K562 (cell line): ENCODE measurements around the gene LARP7. TPM values are rescaled to one million over a fixed set of nuclear protein-coding genes. Genes with fewer than 3 reads are reported as not detected.

ENCODE experiments used
- BRCA1 ChIP-seq, 2 experiments: fragments of 450-650 bp in 1 of 2; sonication (generic) in 1 of 2; formaldehyde crosslinking in 1 of 2; IDR thresholded peaks; 2 replicates each; pipeline versions ENCODE4 v1.5.0 to v1.6.1; 2017 to 2020; ENCODE audit warnings: mild to moderate bottlenecking in 1 of 2, missing genetic modification reagents in 1 of 2
- CBX1 ChIP-seq: sonication (generic); IDR thresholded peaks from 2 replicates; pipeline ENCODE4 v1.6.1; 2016; ENCODE audit warnings: antibody characterized with exemption, low read depth, mild to moderate bottlenecking
- CCAR2 ChIP-seq: fragments of 200-400 bp; formaldehyde crosslinking; IDR thresholded peaks from 2 replicates; pipeline ENCODE4 v1.6.1; 2017; ENCODE audit warnings: mild to moderate bottlenecking, low read depth, low read length
- CGGBP1 ChIP-seq: fragments of 250-450 bp; sonication (Bioruptor Pico); IDR thresholded peaks from 2 replicates; pipeline ENCODE4 v1.9.0; 2021; ENCODE audit warnings: mild to moderate bottlenecking
- CHD1 ChIP-seq: fragments of 200-600 bp; sonication (generic); IDR thresholded peaks from one replicate; pipeline ENCODE4 v1.6.1; 2012; ENCODE audit warnings: mild to moderate bottlenecking, moderate library complexity, low read length, inconsistent platforms
- ETS2 ChIP-seq: IDR thresholded peaks from 2 replicates; pipeline ENCODE4 v1.6.1; 2016; ENCODE audit warnings: borderline replicate concordance, missing genetic modification characterization, mild to moderate bottlenecking, moderate library complexity, missing compliant biosample characterization; ENCODE audit not compliant: poor library complexity, severe bottlenecking
- GTF2B ChIP-seq: IDR thresholded peaks from 2 replicates; pipeline ENCODE4 v1.6.1; 2011; ENCODE audit not compliant: insufficient read length; ENCODE audit errors: extremely low read depth
- HNRNPL ChIP-seq: fragments of 200-400 bp; formaldehyde crosslinking; IDR thresholded peaks from 2 replicates; pipeline ENCODE4 v1.6.1; 2017; ENCODE audit warnings: low read depth, mild to moderate bottlenecking, low read length
- HNRNPUL1 ChIP-seq: fragments of 200-400 bp; formaldehyde crosslinking; IDR thresholded peaks from 2 replicates; pipeline ENCODE4 v1.6.1; 2017; ENCODE audit warnings: low read length
- NCOA4 ChIP-seq: fragments of 450-650 bp; IDR thresholded peaks from 2 replicates; pipeline ENCODE4 v1.6.1; 2018; ENCODE audit warnings: mild to moderate bottlenecking; ENCODE audit not compliant: partially characterized antibody
- POLR2H ChIP-seq: IDR thresholded peaks from 2 replicates; pipeline ENCODE4 v1.6.1; 2016; ENCODE audit warnings: missing genetic modification characterization, low read depth, mild to moderate bottlenecking, control low read depth, missing compliant biosample characterization, moderate library complexity
- SIX5 ChIP-seq, 2 experiments: IDR thresholded peaks; 2 replicates each; pipeline ENCODE4 v1.6.1; 2011; ENCODE audit warnings: low read length in 2 of 2, borderline replicate concordance in 1 of 2, low read depth in 1 of 2, mild to moderate bottlenecking in 1 of 2, moderate library complexity in 1 of 2; ENCODE audit not compliant: insufficient read depth in 1 of 2
- SNRNP70 ChIP-seq: fragments of 200-400 bp; formaldehyde crosslinking; optimal IDR thresholded peaks from 2 replicates; pipeline ENCODE3; 2017; ENCODE audit warnings: low read depth, low read length
- SP2 ChIP-seq: IDR thresholded peaks from 2 replicates; pipeline ENCODE4 v1.6.1; 2011; ENCODE audit warnings: mild to moderate bottlenecking, low read depth, low read length, moderate library complexity; ENCODE audit not compliant: poor library complexity, severe bottlenecking; ENCODE audit errors: extremely low read depth
- TCF7 ChIP-seq: sonication (generic); IDR thresholded peaks from 2 replicates; pipeline ENCODE4 v1.6.1; 2016; ENCODE audit warnings: antibody characterized with exemption, borderline replicate concordance
- XRCC5 ChIP-seq: fragments of 200-400 bp; formaldehyde crosslinking; IDR thresholded peaks from 2 replicates; pipeline ENCODE4 v1.6.1; 2017; ENCODE audit warnings: low read depth, mild to moderate bottlenecking, low read length
- ZNF23 ChIP-seq: fragments of 250-450 bp; sonication (Bioruptor Pico); IDR thresholded peaks from 2 replicates; pipeline ENCODE4 v1.4.0; 2020; ENCODE audit warnings: mild to moderate bottlenecking
- ZNF436 ChIP-seq: fragments of 250-450, 450-650 bp; sonication (Bioruptor Pico); formaldehyde crosslinking; IDR thresholded peaks from 2 replicates; pipeline ENCODE4 v1.7.0; 2020; ENCODE audit warnings: mild to moderate bottlenecking
- polyA plus RNA-seq, 8 experiments: library from polyadenylated mRNA; depleted of rRNA in 4 of 8; stranded (reverse) in 5 of 8; unstranded in 3 of 8; fragments of >200 nt; fragmentation: Nextera tagmentation in 2 of 8; fragmentation: Illumina TruSeq in 1 of 8; extraction: Ambion mirVana in 2 of 8; extraction: Trizol in 1 of 8; gene quantifications; 2 replicates each; pipeline versions ENCODE4 v1.2.1 to v1.2.3, GENCODE V29; 2011 to 2014; ENCODE audit warnings: inconsistent platforms in 1 of 8, missing spikeins in 1 of 8
- total RNA-seq, 7 experiments: library from RNA; depleted of rRNA in 6 of 7; stranded (reverse); fragments of >200 nt in 6 of 7; fragmentation: Illumina TruSeq in 2 of 7; extraction: Trizol in 2 of 7; gene quantifications; 2 replicates each; pipeline versions ENCODE4 v1.2.1 to v1.2.3, GENCODE V29; 2011 to 2021; ENCODE audit warnings: low replicate concordance in 1 of 7
- TF ChIP-seq, protein P1 (sequence below), 2 experiments: fragments of 450-650 bp; conservative IDR thresholded peaks; 2 replicates each; pipeline ENCODE4 v1.6.1; 2017; ENCODE audit warnings: mild to moderate bottlenecking in 2 of 2, moderate library complexity in 2 of 2
- TF ChIP-seq, protein P2 (sequence below): sonication (generic); formaldehyde crosslinking; IDR thresholded peaks from 2 replicates; pipeline ENCODE4 v1.8.0; 2022; ENCODE audit warnings: mild to moderate bottlenecking, missing genetic modification reagents

LARP7 gene
- total and polyA plus RNA-seq, 9 of the 15 experiments (the other 6 are each of a cell fraction or from before 2014, with no cell fraction given), result 30.1 to 76.9 (median 56.0) TPM

DNA sequence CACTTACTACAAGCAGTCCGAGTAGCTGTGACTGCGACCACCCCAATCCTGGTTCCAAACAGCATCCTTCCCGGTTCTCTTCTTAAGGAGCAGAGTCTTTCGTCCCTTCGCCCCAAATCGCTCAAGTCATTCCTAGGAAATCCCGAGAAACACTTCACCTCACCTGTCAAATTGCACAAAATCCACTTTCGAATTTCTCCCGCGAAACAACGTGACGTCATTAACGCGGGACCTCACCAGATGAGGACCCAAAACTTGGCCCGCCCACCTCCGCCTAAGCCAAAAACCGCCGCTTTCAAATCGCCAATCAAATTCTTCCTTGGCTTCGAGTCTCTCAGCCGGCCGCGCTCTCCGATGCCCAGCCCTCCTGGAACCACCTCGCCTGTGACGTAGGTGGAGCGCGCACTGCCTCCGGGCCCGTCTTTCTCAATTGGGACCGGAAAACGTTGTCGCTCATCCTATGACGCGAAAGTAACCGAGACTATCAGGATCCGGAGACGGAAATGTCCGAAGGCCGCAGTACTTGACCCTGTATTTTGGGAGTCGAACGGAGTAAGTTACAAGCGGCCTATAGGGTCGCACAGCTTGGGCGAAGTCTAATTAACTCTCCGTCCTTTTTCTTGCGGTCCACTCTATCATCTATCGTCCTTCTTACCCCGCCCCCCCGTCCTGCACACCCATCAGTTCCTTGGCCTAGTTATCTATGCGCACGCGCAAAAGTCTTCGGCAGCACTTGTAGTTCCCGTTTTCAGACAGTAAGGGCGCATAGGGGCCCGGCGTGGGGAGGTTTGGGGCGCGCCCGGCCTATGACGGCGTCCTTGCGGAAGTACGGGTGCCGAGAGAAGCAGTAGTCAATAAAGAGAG is at the start of gene LARP7, which contains the start of gene ZGRF1 (continued):
- TF ChIP-seq CBX1, result no peak
- no peak for TF ChIP-seq ETS2 (tag)
- TF ChIP-seq, protein P1, sequence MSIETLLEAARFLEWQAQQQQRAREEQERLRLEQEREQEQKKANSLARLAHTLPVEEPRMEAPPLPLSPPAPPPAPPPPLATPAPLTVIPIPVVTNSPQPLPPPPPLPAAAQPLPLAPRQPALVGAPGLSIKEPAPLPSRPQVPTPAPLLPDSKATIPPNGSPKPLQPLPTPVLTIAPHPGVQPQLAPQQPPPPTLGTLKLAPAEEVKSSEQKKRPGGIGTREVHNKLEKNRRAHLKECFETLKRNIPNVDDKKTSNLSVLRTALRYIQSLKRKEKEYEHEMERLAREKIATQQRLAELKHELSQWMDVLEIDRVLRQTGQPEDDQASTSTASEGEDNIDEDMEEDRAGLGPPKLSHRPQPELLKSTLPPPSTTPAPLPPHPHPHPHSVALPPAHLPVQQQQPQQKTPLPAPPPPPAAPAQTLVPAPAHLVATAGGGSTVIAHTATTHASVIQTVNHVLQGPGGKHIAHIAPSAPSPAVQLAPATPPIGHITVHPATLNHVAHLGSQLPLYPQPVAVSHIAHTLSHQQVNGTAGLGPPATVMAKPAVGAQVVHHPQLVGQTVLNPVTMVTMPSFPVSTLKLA (conservative IDR thresholded peaks at IDR 0.05), result peak; percentile 78 to 80
- no peak for TF ChIP-seq BRCA1 (IDR thresholded peaks at IDR 0.05)
- TF ChIP-seq BRCA1 (CRISPR knock-in tag; IDR thresholded peaks at IDR 0.05), result no peak
- TF ChIP-seq SP2, result no peak
- 0 out of 2 replicates have a peak, but pooled peaks have one; percentile 68 for TF ChIP-seq POLR2H (tag)
- TF ChIP-seq CGGBP1 (CRISPR knock-in tag), result no peak
- no peak for TF ChIP-seq ZNF436
- TF ChIP-seq XRCC5, result peak; percentile 28; the same call in 1 of the 2 replicates
- TF ChIP-seq SIX5 (IDR thresholded peaks at IDR 0.05; ENCODE audit: borderline replicate concordance in 1 of 2, insufficient read depth in 1 of 2, low read depth in 1 of 2, low read length in 2 of 2), result no peak
- TF ChIP-seq, protein P2, sequence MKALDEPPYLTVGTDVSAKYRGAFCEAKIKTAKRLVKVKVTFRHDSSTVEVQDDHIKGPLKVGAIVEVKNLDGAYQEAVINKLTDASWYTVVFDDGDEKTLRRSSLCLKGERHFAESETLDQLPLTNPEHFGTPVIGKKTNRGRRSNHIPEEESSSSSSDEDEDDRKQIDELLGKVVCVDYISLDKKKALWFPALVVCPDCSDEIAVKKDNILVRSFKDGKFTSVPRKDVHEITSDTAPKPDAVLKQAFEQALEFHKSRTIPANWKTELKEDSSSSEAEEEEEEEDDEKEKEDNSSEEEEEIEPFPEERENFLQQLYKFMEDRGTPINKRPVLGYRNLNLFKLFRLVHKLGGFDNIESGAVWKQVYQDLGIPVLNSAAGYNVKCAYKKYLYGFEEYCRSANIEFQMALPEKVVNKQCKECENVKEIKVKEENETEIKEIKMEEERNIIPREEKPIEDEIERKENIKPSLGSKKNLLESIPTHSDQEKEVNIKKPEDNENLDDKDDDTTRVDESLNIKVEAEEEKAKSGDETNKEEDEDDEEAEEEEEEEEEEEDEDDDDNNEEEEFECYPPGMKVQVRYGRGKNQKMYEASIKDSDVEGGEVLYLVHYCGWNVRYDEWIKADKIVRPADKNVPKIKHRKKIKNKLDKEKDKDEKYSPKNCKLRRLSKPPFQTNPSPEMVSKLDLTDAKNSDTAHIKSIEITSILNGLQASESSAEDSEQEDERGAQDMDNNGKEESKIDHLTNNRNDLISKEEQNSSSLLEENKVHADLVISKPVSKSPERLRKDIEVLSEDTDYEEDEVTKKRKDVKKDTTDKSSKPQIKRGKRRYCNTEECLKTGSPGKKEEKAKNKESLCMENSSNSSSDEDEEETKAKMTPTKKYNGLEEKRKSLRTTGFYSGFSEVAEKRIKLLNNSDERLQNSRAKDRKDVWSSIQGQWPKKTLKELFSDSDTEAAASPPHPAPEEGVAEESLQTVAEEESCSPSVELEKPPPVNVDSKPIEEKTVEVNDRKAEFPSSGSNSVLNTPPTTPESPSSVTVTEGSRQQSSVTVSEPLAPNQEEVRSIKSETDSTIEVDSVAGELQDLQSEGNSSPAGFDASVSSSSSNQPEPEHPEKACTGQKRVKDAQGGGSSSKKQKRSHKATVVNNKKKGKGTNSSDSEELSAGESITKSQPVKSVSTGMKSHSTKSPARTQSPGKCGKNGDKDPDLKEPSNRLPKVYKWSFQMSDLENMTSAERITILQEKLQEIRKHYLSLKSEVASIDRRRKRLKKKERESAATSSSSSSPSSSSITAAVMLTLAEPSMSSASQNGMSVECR (CRISPR knock-in tag), result peak; percentile 81
- TF ChIP-seq SNRNP70, result no peak
- TF ChIP-seq GTF2B, result no peak
- TF ChIP-seq HNRNPUL1, result no peak
- TF ChIP-seq HNRNPL, result no peak
- TF ChIP-seq CCAR2, result no peak
- no peak for TF ChIP-seq ZNF23 (CRISPR knock-in tag)
- TF ChIP-seq NCOA4, result no peak
- no peak for TF ChIP-seq TCF7
- no peak for TF ChIP-seq CHD1
